ENCODE data around the gene ASB15.
"Not testable (repeated sequence)": the region's sequence is repeated elsewhere in the genome, so short reads cannot be mapped to it uniquely, and the experiment has no call there.

ASB15 gene

DNA sequence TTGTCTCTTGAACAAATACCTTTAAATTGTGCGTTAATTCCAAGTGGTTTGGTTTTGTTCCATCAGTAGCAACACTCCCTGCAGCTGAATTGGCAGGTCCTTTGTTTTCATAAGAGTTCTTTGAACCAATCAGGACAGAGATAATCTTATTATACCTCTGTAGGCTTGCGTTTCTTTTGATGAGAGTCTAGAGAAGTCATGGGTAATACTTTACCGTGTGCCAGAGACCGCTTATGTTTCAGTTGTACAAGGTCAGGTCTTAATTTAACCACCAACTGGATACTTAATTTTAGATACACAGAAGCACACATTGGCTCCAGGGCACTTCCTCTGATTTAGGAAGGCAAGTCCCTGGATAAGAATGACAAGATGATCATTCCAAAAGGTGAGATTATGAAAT, at the start of gene ASB15:
ASB15 (plus strand) TSS at position 292 of the 400 bp plus-strand sequence. CDS start 12,682 bp downstream, outside the sequence.
- FAIRE-seq: no peak
- DNase-seq (ENCODE audit: low spot score): no peak

DNA sequence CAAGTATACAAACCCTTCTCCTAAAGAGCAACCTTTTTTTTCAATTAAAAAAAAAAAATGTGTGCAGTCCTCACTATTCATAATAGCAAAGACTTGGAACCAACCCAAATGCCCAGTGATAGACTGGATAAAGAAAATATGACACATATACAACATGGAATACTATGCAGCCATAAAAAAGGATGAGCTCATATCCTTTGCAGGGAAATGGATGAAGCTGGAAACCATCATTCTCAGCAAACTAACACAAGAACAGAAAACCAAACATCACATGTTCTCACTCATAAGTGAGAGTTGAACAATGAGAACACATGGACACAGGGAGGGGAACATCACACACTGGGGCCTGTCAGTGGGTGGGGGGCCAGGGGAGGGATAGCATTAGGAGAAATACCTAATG, 49.5 kb upstream of the ASB15 start:
- FAIRE-seq; DNase-seq (ENCODE audit: low spot score): not testable (repeated sequence)

DNA sequence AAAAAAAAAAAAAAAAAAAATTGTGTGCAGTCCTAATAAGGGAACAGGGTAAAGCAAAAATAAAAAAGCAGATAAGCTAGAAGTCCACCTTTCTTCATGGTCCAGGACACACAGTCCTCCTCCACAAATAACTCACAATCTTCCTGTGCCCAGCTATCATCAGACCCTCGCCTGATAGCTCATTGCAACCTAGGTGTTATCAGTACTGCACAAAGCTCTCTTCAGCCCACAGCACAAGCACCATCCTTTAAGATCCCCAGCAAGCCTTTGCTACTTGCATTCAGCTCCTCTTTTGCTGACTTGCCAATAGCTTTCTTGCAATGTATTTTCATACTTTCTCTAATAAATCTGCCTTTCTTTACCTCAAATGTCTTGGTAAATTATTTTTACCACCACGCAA, 49.0 kb upstream of the ASB15 start:
- no peak for DNase-seq (ENCODE audit: low spot score)
- no peak for FAIRE-seq

DNA sequence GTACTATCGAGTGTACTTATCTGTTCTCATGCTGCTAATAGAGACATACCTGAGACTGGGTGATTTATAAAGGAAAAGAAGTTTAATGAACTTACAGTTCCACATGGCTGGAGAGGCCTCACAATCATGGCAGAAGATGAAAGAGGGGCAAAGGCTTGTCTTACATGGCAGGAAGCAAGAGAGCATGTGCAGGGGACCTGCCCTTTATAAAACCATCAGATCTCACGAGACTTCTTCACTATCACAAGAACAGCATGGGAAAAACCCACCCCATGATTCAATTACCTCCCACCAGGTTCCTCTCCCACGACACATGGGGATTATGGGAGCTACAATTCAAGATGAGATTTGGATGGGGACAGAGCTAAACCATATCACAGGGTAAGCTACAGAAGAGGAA, 48.5 kb upstream of the ASB15 start:
- FAIRE-seq: no peak
- DNase-seq (ENCODE audit: low spot score): no peak

DNA sequence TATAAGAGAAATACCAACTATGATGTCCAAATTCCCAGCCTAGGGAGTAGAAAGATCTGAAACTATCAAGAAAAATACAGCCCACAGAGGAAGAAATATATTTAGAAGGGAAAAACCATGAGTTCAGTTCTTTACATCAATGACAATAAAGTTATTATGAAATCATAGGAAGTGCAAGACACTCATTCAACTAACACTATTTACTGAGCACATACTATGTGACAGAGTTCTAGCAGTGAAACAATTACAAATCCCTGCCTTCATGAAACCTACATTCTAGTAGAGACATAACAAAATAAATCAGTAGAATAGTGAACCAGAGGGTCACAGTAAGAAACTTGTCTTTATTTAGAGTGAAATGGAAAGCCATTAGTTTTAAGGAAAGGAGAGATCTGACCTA, 46.1 kb upstream of the ASB15 start:
- DNase-seq (ENCODE audit: low spot score) (no peak), FAIRE-seq (no peak)

DNA sequence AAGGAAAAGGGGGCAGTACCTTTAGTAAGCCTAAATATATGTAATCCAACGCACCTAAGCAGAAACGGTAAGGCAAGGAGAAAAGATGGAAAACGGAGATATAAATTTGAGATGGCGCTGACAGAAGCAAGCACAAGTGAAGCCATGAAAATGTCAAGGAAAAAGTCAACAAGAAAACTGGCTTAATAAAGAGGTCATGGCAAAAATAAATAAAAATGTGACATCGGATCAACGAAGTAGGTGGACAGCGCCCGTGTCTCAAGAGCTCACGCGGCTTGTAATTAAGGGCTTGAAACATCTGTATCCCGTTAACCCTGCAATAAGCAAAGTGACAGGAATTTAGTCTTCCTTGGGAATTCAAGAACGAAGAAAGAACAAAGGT, 44.6 kb upstream of the ASB15 start:
- DNase-seq (ENCODE audit: low spot score): no peak
- no peak for FAIRE-seq

DNA sequence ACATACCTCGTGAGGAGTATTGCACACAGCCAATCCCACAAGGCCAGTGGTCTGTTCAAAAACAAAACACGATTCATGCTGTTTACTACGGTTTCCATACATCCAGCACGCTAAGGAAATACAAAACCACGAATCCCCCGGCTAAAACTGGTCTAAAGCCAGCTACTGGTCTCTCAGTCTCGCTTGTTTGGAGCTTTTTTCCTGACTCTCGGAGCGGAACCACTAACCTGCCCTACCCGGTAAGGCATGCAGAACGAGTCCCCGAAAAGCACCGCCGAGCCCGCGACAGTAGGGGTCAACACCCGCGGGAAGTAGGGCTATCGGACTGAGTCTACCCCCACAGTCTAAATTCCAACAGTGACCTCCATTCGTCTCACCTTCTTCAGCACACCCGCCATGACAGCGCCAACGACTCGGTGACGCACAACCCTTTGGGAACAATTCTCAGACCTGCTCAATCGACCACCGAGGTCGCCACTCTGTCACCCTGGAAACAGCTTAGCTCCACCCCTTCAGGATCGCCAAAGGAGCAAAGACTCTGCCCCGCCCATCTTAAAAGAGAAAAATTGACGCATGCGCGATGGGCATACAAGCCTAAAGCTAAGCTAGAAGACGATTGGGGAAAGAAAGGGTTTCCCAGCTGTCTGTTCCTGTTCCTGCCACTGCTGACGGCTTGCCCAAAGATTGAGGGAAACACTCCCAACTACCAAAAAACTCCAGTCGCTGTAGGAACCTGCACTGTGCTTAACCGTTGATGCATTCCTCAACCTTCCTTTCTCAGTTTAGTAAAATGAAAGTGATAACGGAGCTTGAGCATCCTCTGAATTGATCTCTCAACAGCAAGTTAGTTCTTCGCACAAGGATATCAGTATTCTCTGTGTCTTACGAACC, 44.0 kb upstream of the ASB15 start, which contains the start of gene NDUFA5:
NDUFA5 (minus strand) TSS at position 421 of the 891 bp plus-strand sequence; CDS start at position 398, 23 bp downstream.
- DNase-seq (ENCODE audit: low spot score): peak; percentile 97
- peak; percentile 92 for FAIRE-seq

DNA sequence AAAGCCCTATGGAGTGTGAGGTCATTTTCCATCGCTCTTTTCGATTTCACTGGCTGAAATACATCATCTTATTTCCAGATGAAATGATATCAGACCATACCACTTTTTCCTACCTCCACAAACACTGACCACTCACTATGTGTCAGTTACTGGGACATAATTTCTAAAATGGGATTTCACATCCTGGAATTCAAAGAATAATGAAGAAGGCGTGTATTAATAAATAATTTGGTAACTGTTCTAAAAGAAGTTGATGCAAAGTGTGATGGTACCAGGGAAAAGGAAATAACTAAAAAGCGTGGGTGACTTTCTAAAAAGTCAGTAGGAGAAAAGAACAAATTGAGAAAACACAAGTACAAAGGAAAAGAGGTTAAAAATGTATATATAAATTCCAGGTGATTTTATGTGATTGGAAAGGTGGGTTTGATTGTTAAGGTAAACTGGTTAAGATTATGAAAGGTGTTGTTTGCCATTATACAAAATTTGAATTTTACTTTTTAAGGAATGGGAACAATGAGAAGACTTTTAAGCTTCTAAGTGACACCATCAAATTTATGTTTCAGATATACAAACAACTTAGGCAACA, 43.2 kb upstream of the ASB15 start:
- no peak for FAIRE-seq

DNA sequence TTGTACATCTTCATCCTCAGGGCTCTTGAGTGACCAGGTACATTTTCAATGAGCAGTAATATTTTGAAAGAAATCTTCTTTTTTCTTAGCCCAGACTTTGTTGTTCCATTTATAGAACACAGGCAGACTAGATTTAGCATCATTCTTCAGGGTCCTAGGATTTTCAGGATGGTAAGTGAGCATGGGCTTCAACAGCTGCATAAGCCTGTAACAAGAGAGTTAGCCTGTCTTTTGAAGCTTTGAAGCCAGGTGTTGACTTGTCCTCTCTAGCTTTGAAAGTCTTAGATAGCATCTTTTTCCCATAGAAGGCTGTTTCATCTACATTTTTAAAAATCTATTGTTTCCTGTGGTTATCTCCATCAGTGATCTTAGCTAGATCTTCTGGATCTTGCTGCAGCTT, 39.5 kb upstream of the ASB15 start:
- FAIRE-seq: no peak

More for the DNA sequence above, 43.2 kb upstream of the ASB15 start:
- no peak for DNase-seq (ENCODE audit: low spot score)

DNA sequence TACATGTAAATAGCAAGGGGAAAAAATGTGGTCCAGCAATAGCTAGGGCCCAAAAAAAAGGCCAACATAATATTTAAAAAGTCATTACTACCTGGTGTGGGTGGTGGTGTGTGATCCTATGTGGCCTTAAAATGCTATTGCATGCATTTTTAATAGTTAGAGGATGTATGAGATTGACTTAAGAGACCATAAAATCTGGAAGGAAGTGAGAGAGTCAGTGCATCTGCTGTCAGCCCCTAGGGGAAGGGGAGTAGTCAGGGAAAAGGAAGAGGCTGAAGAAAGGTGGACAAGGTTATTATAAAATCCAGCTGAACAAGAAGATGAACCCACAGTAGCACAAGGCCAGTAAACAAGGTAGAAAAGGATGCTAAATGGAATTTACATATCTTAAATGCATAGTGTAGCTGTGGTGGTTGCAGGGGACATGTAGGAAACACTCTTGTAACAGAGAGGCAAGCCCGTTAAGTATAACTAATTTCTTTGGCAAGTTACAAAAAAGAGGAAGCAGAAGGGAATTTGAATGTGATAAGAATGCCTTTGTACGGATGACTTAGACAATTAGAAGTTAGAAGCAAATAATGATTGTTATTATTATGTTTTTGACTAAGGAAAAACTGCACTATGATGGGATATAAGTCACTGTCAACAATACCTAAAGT, 32.1 kb upstream of the ASB15 start:
- no peak for DNase-seq (ENCODE audit: low spot score)
- FAIRE-seq: no peak

More for the DNA sequence above, 39.5 kb upstream of the ASB15 start:
- no peak for DNase-seq (ENCODE audit: low spot score)

DNA sequence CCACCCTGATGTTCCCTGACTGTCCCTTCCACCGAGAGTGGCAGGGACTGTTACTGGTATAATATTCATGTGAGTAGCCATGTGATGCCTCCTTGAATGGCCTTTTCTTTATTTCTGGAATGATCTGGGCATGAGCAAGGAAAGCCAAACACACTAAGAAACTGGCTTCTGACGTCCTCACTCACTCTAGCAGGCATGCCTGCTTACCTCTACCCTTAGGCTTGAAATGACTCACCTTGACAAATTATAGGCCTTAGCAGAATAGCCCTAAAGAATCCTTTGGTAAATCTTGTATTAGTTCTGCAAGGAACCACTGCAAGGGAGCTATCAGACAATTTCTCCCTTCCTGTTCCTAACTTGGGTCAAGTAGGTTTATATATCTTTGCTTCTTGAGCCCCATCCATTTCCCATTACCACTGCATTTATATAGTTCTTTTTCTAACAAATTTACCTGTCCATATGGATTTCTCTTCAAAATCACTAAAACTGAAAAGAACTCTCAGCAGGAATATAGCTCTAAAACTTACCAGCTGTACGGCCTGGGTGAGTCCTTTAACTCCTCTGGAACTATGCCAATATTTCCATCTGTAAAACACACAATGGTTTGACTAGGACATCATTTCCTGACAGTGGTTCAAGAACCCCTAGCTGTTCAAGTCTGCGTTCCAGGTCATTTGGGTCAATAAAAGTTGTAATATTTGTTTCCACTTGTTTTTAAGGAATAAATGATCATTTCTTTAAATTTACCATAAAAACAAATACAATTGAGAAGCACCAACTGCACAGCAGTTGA, 31.0 kb upstream of the ASB15 start:
- no peak for FAIRE-seq

DNA sequence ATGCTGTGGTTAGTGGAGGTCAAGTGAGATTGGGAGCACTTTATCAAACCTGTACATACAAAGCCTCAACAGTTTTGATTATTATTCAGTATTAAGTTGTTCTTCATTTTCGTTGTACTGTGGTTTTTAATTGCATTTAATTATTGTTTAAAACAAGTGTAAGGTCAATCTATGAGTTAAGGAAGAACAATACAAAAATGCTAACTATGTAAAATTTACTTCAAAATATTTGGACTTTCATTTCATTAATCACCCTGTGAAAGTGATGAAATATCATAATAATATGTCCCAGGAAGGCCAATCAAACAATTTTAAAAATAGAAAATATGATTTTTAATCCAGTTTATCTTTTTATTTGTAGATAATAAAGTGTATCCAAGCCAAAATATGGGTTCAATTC, 30.4 kb upstream of the ASB15 start:
- DNase-seq (ENCODE audit: low spot score) (no peak), FAIRE-seq (no peak)

More for the DNA sequence above, 31.0 kb upstream of the ASB15 start:
- no peak for DNase-seq (ENCODE audit: low spot score)

DNA sequence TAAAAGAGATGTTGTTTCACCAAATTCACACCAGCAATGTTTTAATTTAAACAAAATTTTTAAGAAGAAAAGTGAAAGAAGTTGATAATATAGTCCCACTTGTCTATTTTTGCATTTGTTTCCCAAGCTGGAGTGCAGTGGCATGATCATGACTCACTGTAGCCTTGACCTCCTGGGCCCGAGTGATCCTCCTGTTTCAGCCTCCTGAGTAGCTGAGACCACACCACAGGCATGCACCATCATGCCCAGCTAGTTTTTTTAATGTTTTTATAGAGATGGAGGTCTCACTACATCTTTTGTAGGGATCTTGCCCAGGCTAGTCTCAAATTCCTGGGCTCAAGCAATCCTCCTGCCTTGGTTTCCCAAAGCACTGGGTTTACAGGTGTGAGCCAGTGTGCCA, 29.9 kb upstream of the ASB15 start:
- DNase-seq (ENCODE audit: low spot score): no peak
- FAIRE-seq: no peak

DNA sequence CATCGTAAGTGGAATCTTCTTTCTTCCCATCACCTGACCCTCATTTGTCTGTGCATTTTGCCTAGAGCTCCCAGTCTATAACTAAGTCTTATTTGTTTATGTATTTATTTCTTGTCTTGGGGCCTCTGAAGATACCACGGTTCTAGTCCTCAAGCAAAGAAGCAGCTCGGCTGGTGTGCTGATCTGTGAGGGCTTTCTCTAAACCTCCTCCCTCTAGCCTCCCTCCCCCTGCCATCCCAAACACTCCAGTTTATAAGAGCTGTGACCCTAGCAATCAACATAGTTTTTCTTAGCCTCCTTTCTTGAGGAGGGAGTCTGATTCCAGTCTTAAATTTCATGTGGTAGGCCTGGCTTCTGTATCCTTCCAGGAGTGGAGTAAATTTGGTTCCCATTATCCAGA, 28.3 kb upstream of the ASB15 start:
- DNase-seq (ENCODE audit: low spot score): no peak
- FAIRE-seq: no peak

DNA sequence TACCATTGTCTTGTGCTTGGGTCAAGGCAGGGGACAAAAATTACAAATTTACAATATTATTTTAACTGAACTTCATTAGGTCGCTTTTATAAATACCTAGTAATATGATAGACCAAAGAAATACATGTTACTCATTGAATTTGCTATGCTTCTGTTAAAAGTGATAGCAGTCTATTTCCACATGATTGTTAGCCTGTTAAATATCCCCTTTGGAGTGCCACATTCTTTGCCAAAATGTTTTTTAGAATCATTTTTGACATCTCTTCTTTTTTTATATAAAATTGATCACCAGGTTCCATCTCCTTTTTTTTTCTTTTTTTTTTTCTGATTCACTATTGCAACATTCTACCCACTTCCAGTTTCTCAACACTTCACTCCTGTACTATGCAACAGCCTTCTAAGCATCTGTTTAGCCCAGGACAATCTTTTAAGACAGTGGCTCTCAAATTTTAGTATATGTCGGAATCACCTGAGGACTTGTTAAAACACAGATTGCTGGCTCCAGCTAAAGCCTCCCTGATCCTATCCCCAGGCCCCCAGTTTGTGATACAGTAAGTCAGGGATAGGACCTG, 27.6 kb upstream of the ASB15 start:
- DNase-seq (ENCODE audit: low spot score) (no peak), FAIRE-seq (no peak)

DNA sequence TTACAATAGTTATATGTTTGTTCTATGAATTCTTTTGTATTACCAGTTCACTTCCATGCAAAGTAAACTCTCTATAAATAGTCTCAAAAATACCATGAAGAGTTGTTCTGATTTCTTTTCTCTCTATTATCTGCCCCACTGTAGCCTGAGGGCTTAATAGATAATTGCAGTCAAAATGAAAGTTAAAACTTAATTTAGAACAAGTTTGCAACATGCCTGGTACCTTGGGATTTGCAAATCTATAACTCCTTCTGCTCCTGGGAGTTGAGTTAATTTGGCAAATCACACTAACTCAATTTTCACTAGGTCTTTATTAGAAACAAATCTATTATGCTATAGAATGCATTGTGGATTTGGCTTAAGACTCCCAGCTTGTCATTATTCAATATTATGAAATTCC, 22.2 kb upstream of the ASB15 start:
- DNase-seq (ENCODE audit: low spot score): no peak
- no peak for FAIRE-seq

DNA sequence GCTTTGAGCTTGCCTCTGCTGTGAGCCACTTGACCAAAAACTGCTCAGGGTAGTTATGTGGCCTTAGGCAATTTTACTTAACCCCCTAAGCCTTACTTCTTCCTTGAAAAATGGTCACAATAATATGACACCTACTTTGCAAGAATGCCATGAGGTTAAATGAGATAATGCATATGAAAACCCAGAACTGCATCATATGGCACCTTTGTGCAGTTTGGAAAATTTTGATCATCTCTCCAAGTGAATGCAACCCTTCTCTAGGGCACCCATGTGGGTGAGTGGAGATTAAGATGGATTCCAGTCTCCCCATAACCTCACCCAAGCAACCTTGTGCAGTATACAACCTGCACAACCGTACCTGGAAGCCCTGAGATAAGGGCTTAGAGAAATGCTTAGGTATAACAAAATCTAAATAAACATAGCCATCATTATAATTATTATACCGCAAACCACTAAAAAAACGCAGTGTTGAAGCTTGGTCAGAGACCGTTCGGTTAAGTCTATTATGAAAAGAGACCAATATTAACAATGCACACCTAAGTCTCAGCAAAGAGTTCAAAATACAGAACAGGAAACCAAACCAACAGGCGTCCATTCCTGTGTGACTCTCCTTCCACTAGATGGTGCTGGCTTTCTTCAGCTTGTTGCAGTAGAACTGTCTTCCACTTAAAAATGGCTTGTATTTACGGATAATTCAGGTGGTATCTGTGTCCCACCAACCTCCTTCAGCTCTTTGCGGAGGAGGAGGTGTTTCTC, 21.0 kb upstream of the ASB15 start:
- FAIRE-seq: no peak
- no peak for DNase-seq (ENCODE audit: low spot score)

DNA sequence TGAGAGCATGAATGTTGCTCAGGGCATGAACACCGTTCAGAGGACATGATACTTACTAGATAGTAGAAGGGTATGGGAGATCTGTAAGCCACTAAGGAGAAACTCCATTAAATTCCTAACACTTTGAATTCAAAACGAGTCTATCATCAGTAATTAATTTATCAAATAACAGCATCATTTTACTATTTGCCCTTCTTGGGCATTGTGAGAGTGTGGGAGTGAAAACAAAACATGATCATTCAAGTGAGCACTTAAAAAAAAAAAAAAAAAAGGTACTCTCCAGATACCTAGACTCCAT, 20.5 kb upstream of the ASB15 start:
- no peak for DNase-seq (ENCODE audit: low spot score)
- no peak for FAIRE-seq

DNA sequence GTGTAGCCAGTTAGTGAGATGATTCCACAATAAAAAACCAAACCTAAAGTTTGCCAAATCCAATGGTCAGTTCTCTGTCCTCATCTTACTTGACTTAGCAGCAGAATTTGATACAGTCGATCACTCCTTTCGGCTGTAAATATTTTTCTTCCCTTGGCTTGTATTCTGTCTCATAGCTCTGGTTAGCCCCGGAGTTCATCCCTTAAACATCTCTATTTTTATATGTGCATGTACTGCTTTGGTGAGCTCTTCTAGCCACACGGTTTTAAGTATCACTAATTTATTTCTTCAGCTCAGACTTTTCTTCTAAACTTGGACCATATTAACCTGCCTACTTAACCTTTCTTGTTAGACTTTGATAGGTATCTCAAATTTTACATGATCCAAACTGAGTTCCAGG, 17.8 kb upstream of the ASB15 start:
- FAIRE-seq (no peak), DNase-seq (ENCODE audit: low spot score) (no peak)

DNA sequence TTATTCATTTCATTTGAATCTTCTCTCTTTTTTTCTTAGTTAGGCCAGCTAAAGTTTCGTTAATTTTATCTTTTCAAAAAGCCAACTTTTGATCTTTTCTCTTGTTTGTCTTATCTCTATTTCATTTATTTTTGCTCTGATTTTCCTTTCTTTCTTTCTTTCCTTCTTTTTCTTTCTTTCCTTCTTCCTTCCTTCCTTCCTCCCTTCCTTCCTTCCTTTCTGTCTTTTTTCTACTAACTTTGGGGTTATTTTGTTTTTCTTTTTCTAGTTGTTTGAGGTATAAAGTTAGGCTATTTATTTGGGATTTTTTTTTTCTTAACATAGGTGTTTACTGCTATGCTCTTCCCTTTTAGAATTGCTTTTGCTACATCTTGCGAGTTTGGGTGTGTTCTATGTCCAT, 13.2 kb upstream of the ASB15 start:
- no peak for DNase-seq (ENCODE audit: low spot score)
- FAIRE-seq: no peak

DNA sequence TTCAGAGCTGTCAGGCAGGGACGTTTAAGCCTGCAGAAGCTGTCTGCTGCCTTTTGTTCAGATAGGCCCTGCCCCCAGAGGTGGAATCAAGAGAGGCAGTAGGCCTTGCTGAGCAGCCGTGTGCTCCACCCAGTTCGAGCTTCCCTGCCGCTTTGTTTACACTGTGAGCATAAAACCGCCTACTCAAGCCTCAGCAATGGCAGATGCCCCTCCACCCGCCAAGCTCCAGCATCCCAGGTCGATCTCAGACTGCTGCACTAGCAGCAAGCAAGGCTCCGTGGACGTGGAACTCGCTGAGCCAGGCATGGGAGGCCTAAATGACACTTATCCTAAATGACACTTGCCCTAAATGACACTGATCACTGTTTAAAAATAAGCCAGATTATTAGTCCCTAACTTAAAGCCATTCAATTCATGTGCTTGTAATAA, 6.8 kb upstream of the ASB15 start:
- no peak for FAIRE-seq
- DNase-seq (ENCODE audit: low spot score): no peak
